ENCODE data around the gene ST3GAL3. TPM values are rescaled to one million over a fixed set of nuclear protein-coding genes. Genes with fewer than 3 reads are reported as not detected.

ST3GAL3 gene
- total and polyA plus RNA-seq, 2 of the 13 experiments (the other 11 are each of a cell fraction or from before 2014, with no cell fraction given): 5.1 to 8.1 TPM

DNA sequence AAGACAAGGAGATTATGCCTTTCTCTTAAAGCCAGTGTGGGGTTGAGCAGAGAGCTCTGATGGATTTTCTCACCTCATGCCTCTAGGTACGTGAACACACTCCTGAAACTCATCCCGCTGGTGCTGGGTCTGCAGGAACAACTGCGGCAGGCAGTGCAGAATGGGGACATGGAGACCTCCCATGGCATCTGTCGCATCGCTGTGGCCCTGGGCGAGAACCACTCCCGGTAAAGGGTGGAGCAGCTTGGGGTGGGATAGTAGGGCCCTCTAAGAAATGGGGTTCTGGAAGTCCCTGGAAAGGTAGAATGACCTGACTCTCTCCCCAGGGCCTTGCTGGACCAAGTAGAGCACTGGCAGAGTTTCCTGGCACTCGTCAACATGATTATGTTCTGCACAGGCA lies 248.9 kb downstream of the ST3GAL3 start:
- no TSS peak for BruUV-seq (replicated peaks)
- FAIRE-seq: no peak
- CTCF ChIA-PET (ENCODE audit: low intra/inter-chr PET ratio, low total read pairs): no interaction called here
- Histone ChIP-seq H3K4me1 (ENCODE audit: insufficient read depth, low read length) (no peaks in the 10 kb centered on the region), H2AFZ (ENCODE audit: low read length) (no peak overlapping the region), H3K79me2 (ENCODE audit: insufficient read depth, low read length) (no peaks in the 10 kb centered on the region), H3K36me3 (replicated peaks in 1 of 2; ENCODE audit: control insufficient read depth in 1 of 2, insufficient read depth in 2 of 2, low read length in 2 of 2) (peaks cover 0 to 21% of the 10 kb centered on the region in 2 experiments; a peak in 2 of 5 replicates), H4K20me1 (ENCODE audit: insufficient read depth, low read length) (no peaks in the 10 kb centered on the region), H3K4me3 (replicated peaks in 1 of 3; ENCODE audit: insufficient read depth in 1 of 3, low read depth in 2 of 3, low read length in 3 of 3) (no peak overlapping the region), H3K9ac (ENCODE audit: insufficient read depth, low read depth, low read length) (no peak overlapping the region), H3K4me2 (ENCODE audit: low read depth, low read length) (no peak overlapping the region), H3K27ac (ENCODE audit: extremely low read length, insufficient read depth, low read length) (no peak overlapping the region), H3K9me3 (ENCODE audit: low read length) (no peaks in the 10 kb centered on the region), H3K27me3 (ENCODE audit: control insufficient read depth in 1 of 2, insufficient read depth in 2 of 2, low read length in 2 of 2) (no peaks in the 10 kb centered on the region)
- no peak for ATAC-seq
- TF ChIP-seq ZNF510 (CRISPR knock-in tag; IDR thresholded peaks at IDR 0.05; ENCODE audit: low read depth) (no peak), EED (CRISPR knock-in tag; IDR thresholded peaks at IDR 0.05) (no peak), ZNF484 (CRISPR knock-in tag; IDR thresholded peaks at IDR 0.05; ENCODE audit: borderline replicate concordance, low read depth) (no peak), ZZZ3 (CRISPR knock-in tag; IDR thresholded peaks at IDR 0.05; ENCODE audit: borderline replicate concordance) (no peak), ZNF567 (CRISPR knock-in tag; IDR thresholded peaks at IDR 0.05; ENCODE audit: borderline replicate concordance) (no peak), HNRNPLL (IDR thresholded peaks at IDR 0.05; ENCODE audit: low read depth, low read length, poor library complexity, severe bottlenecking) (no peak), ZNF772 (CRISPR knock-in tag; IDR thresholded peaks at IDR 0.05) (no peak), MAFG (CRISPR knock-in tag; IDR thresholded peaks at IDR 0.05) (no peak), MAF1 (CRISPR knock-in tag; IDR thresholded peaks at IDR 0.05; ENCODE audit: borderline replicate concordance) (no peak), ZNF558 (CRISPR knock-in tag; IDR thresholded peaks at IDR 0.05; ENCODE audit: borderline replicate concordance) (no peak), ATM (IDR thresholded peaks at IDR 0.05; ENCODE audit: borderline replicate concordance) (no peak), BHLHE40 (IDR thresholded peaks at IDR 0.05; ENCODE audit: low read length) (no peak), ZNF614 (CRISPR knock-in tag; IDR thresholded peaks at IDR 0.05; ENCODE audit: borderline replicate concordance) (no peak), GZF1 (CRISPR knock-in tag; IDR thresholded peaks at IDR 0.05) (no peak)
- TF ChIP-seq, protein P1, sequence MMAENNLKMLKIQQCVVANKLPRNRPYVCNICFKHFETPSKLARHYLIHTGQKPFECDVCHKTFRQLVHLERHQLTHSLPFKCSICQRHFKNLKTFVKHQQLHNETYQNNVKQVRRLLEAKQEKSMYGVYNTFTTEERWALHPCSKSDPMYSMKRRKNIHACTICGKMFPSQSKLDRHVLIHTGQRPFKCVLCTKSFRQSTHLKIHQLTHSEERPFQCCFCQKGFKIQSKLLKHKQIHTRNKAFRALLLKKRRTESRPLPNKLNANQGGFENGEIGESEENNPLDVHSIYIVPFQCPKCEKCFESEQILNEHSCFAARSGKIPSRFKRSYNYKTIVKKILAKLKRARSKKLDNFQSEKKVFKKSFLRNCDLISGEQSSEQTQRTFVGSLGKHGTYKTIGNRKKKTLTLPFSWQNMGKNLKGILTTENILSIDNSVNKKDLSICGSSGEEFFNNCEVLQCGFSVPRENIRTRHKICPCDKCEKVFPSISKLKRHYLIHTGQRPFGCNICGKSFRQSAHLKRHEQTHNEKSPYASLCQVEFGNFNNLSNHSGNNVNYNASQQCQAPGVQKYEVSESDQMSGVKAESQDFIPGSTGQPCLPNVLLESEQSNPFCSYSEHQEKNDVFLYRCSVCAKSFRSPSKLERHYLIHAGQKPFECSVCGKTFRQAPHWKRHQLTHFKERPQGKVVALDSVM (CRISPR knock-in tag; IDR thresholded peaks at IDR 0.05): no peak
- DNase-seq (ENCODE audit: low spot score): no peak
- intact Hi-C loops (cut with micrococcal nuclease; ENCODE audit: unreplicated experiment) (no loop called here), in situ Hi-C loops (cut with HindIII; ENCODE audit: extremely low pct_ligation_motif_present, low pct_unique_long_range_greater_than_20kb) (no loop called here)
- WGBS (ENCODE audit: low lambda C conversion rate): 98% methylated on average over 5 of the region's 8 CpGs
- POLR2A ChIA-PET: no interaction called here

All from HepG2 (cell line).